Bronchial epithelial cell (primary cell): Measurements from ENCODE around the gene RAPSN. TPM values are rescaled to one million over a fixed set of nuclear protein-coding genes. Genes with fewer than 3 reads are reported as not detected.

Source experiments
- DNase-seq: peaks from one replicate; pipeline ENCODE4 v3.0.0-alpha.2; 2010; ENCODE audit warnings: low read depth
- FAIRE-seq: peaks from 2 replicates; lab custom pipeline; 2011; peaks lifted over from hg19 to GRCh38; lab: Jason Lieb, UNC
- H3K27me3 ChIP-seq: 2 replicates; pipeline ENCODE4 v1.5.1; 2011; ENCODE audit warnings: low read length; ENCODE audit not compliant: control insufficient read depth, insufficient read depth
- H3K36me3 ChIP-seq: 2 replicates; pipeline ENCODE4 v1.5.1; 2011; ENCODE audit warnings: low read length; ENCODE audit not compliant: control insufficient read depth, insufficient read depth
- H3K4me3 ChIP-seq: 2 replicates; pipeline ENCODE4 v1.5.1; 2011; ENCODE audit warnings: mild to moderate bottlenecking, low read depth, low read length, control low read depth
- CTCF ChIP-seq: IDR thresholded peaks from 2 replicates; pipeline ENCODE4 v1.5.1; 2011; ENCODE audit warnings: mild to moderate bottlenecking, moderate library complexity, low read length, control low read depth, inconsistent platforms; ENCODE audit not compliant: insufficient read depth, severe bottlenecking
- total RNA-seq: library from RNA; depleted of rRNA; stranded (reverse); fragments of >200 nt; gene quantifications from 2 replicates; pipeline ENCODE4 v1.2.1, GENCODE V29; 2014

RAPSN gene
- total RNA-seq, 1 donor from 2014 or later, result 0.26 TPM

GRCh38 chr11:47437746-47438418, 11.1 kb downstream of the RAPSN start:
- DNase-seq (no peak), FAIRE-seq (no peak)
- Histone ChIP-seq H3K27me3 (no peaks in the 10 kb centered on the region), H3K36me3 (no peaks in the 10 kb centered on the region), H3K4me3 (no peak overlapping the region)
- TF ChIP-seq CTCF, result no peak

GRCh38 chr11:47437218-47437745, 11.7 kb downstream of the RAPSN start:
- no peak for DNase-seq
- FAIRE-seq, result peak; percentile 80
- no peak for TF ChIP-seq CTCF

GRCh38 chr11:47436726-47437125, 12.2 kb downstream of the RAPSN start:
- TF ChIP-seq CTCF, result no peak
- H3K27me3 ChIP-seq, result no peaks in the 10 kb centered on the region
- FAIRE-seq (no peak), DNase-seq (no peak)
- no peaks in the 10 kb centered on the region for H3K36me3 ChIP-seq
- H3K4me3 ChIP-seq, result no peak overlapping the region

More at GRCh38 chr11:47437218-47437745, 11.7 kb downstream of the RAPSN start:
- Histone ChIP-seq H3K36me3 (no peaks in the 10 kb centered on the region), H3K4me3 (no peak overlapping the region), H3K27me3 (no peaks in the 10 kb centered on the region)

- DNase-seq (no peak), FAIRE-seq (no peak)
- no peaks in the 10 kb centered on the region for H3K27me3 ChIP-seq
- TF ChIP-seq CTCF, result no peak
- H3K4me3 ChIP-seq, result no peak overlapping the region
- H3K36me3 ChIP-seq, result no peaks in the 10 kb centered on the region
Measured at GRCh38 chr11:47435687-47436086, 13.2 kb downstream of the RAPSN start.

- FAIRE-seq (no peak), DNase-seq (no peak)
- H3K4me3 ChIP-seq, result no peak overlapping the region
- H3K36me3 ChIP-seq, result no peaks in the 10 kb centered on the region
- H3K27me3 ChIP-seq, result no peaks in the 10 kb centered on the region
- TF ChIP-seq CTCF, result no peak
Measured at GRCh38 chr11:47434011-47434786, 14.7 kb downstream of the RAPSN start.
